MCF 10A (cell line): ENCODE results near the gene GNAI2. TPM values are rescaled to one million over a fixed set of nuclear protein-coding genes. Genes with fewer than 3 reads are reported as not detected.
A peak's percentile ranks its signal among the peaks of the same experiment; 100 is the strongest.
"Not testable (repeated sequence)": the region's sequence is repeated elsewhere in the genome, so short reads cannot be mapped to it uniquely, and the experiment has no call there.

Source experiments
- BruUV-seq: library from RNA; stranded (reverse); fragments of 400-500 nt; replicated peaks from 2 replicates; lab custom pipeline; 2021; lab: Mats Ljungman, UMichigan
- CTCF ChIA-PET: fragments of 300-600 bp; sonication (Branson Sonifier 250); formaldehyde crosslinking; extraction: SDS; loops from one replicate; lab custom pipeline; 2021; ENCODE audit warnings: antibody characterized with exemption, inconsistent platforms; lab: Yijun Ruan, JAX
- POLR2A ChIA-PET: fragments of 300-600, 350-650 bp; sonication (Branson Sonifier 250); formaldehyde crosslinking; extraction: SDS; loops from one replicate; lab custom pipeline; 2020; ENCODE audit warnings: antibody characterized with exemption, inconsistent platforms; lab: Yijun Ruan, JAX
- DNase-seq: peaks from one replicate; pipeline ENCODE4 v3.0.0-alpha.2; 2018; ENCODE audit not compliant: unreplicated experiment
- H3K27ac Mint-ChIP-seq: one replicate; pipeline ENCODE4 v1.8.0; 2022; ENCODE audit warnings: mild to moderate bottlenecking, low read depth, mixed read lengths; ENCODE audit not compliant: unreplicated experiment
- H3K27me3 Mint-ChIP-seq: one replicate; pipeline ENCODE4 v1.8.0; 2022; ENCODE audit warnings: mixed read lengths; ENCODE audit not compliant: insufficient read depth, unreplicated experiment
- H3K36me3 Mint-ChIP-seq: one replicate; pipeline ENCODE4 v1.8.0; 2022; ENCODE audit warnings: mild to moderate bottlenecking, moderate library complexity, mixed read lengths; ENCODE audit not compliant: insufficient read depth, unreplicated experiment
- H3K4me1 Mint-ChIP-seq: one replicate; pipeline ENCODE4 v1.8.0; 2022; ENCODE audit warnings: mixed read lengths; ENCODE audit not compliant: insufficient read depth, unreplicated experiment
- H3K4me3 Mint-ChIP-seq: one replicate; pipeline ENCODE4 v1.8.0; 2022; ENCODE audit warnings: mild to moderate bottlenecking, moderate library complexity, mixed read lengths; ENCODE audit not compliant: unreplicated experiment
- H3K9me3 Mint-ChIP-seq: one replicate; pipeline ENCODE4 v1.8.0; 2022; ENCODE audit warnings: mixed read lengths; ENCODE audit not compliant: unreplicated experiment
- intact Hi-C: fragments of 100-400 bp; cut with micrococcal nuclease; formaldehyde crosslinking; loops from 2 replicates; pipeline ENCODE4 v1.14.1; 2022
- total RNA-seq: library from RNA; stranded (reverse); gene quantifications from 2 replicates; pipeline ENCODE4 v1.2.3, GENCODE V29; 2022
- TF ChIP-seq, protein P1 (sequence below): fragments of 200-600 bp; IDR thresholded peaks from one replicate; pipeline ENCODE4 v1.8.0; 2022; ENCODE audit warnings: antibody characterized with exemption, mild to moderate bottlenecking; ENCODE audit not compliant: unreplicated experiment

GNAI2 gene
- total RNA-seq, 1 experiment from 2014 or later, result 123 TPM

DNA sequence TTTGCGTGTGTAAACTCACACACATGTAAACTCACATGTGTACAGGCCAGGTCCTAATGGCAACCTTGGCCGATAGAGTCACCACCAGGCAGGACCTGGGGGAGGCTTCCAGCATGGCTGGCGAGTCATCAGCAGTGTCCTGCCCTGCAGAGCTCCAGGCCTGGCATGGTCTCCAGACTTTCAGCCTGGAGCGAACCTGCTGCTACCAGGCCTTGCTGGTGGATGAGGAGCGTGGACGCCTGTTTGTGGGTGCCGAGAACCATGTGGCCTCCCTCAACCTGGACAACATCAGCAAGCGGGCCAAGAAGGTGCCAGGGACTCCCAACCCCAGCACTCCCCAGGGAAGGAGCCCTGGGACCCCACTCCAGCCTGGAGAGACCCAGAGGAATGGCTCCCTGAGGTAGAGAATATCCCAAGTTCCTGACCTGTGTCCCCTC, 34.0 kb downstream of the GNAI2 start:
- H3K4me3 Mint-ChIP-seq, result peak overlapping the region; percentile 25
- ChIA-PET POLR2A (interaction anchor here (0.5 to 3.9 kb wide), 10 partner anchors 10 to 1697 kb away, joined by 3 to 16 read pairs (median 4); partner anchors contain the start of gene TUSC2), CTCF (interaction anchor here (0.6 to 5.0 kb wide), 12 partner anchors 10 to 149 kb away, joined by 3 to 50 read pairs (median 6); no protein-coding TSS in a partner anchor)
- no peaks in the 10 kb centered on the region for H3K27me3 Mint-ChIP-seq
- peak overlapping the region; percentile 35 for H3K27ac Mint-ChIP-seq
- DNase-seq, result peak; percentile 62
- TF ChIP-seq, protein P1, sequence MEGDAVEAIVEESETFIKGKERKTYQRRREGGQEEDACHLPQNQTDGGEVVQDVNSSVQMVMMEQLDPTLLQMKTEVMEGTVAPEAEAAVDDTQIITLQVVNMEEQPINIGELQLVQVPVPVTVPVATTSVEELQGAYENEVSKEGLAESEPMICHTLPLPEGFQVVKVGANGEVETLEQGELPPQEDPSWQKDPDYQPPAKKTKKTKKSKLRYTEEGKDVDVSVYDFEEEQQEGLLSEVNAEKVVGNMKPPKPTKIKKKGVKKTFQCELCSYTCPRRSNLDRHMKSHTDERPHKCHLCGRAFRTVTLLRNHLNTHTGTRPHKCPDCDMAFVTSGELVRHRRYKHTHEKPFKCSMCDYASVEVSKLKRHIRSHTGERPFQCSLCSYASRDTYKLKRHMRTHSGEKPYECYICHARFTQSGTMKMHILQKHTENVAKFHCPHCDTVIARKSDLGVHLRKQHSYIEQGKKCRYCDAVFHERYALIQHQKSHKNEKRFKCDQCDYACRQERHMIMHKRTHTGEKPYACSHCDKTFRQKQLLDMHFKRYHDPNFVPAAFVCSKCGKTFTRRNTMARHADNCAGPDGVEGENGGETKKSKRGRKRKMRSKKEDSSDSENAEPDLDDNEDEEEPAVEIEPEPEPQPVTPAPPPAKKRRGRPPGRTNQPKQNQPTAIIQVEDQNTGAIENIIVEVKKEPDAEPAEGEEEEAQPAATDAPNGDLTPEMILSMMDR, result no peak
- peaks cover 5% of the 10 kb centered on the region for H3K36me3 Mint-ChIP-seq
- intact Hi-C loops, result loop anchor here (5.0 kb wide), 1 partner anchor 148 kb away; no protein-coding TSS in a partner anchor
- BruUV-seq, result no TSS peak
- peaks cover 48% of the 10 kb centered on the region for H3K4me1 Mint-ChIP-seq
- H3K9me3 Mint-ChIP-seq, result no peaks in the 10 kb centered on the region

DNA sequence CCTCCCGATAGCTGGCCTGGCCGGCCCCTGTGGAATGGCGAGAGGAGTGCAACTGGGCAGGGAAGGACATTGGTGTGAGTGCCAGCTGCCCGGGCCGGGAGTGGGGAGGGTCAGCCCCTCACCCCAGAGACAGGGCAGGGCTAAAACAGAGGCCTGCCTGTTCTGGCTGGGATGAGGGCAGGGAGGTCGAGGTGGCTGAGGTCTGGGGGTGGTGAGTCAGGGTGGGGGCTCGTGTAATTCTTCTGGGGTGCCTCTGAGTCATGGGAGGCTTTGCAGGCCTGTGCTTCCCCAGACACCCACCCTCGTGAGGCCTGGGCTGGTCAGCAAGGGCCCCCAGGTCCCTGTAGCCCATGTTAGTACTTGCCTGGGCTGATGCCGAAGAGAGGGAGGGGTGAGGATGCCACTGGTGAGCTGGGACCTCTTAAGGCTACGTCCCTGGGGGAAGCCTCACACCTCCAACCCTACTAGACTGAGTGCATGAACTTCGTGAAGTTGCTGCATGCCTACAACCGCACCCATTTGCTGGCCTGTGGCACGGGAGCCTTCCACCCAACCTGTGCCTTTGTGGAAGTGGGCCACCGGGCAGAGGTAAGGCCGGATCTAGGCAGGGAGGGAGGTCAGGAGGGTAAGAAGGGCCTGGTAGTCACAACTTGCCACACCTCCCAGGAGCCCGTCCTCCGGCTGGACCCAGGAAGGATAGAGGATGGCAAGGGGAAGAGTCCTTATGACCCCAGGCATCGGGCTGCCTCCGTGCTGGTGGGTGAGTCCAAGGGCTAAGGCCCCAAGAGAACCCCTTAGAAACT, 34.6 kb downstream of the GNAI2 start:
- H3K4me3 Mint-ChIP-seq, result peak overlapping the region; percentile 25
- H3K27ac Mint-ChIP-seq, result peak overlapping the region; percentile 35
- BruUV-seq, result no TSS peak

DNA sequence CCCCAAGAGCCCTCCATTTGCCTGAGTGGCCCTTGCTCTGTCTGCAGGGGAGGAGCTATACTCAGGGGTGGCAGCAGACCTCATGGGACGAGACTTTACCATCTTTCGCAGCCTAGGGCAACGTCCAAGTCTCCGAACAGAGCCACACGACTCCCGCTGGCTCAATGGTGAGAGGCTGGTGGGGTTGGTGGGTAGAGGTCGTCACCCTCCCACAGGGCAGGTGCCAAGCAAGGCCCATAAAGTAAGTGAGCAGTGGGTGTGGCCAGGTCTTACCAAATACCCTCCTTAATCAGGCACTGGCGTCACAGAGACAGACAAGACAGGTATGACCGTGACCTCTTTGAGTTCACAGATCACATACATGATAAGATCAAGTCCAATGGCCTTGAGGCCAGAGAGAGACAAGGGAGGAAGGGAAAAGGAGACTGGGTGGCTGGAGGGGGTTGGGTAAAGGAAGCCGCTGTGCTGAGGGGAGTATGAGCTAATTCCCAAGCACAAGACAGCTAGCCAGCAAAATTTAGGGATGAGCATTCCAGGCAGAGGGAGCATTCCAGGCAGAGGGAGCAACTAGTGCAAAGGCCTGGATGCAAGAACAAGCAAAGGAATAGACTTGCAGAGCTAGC, 35.4 kb downstream of the GNAI2 start:
- Mint-ChIP-seq H3K9me3 (no peaks in the 10 kb centered on the region), H3K27ac (no peak overlapping the region), H3K4me1 (peaks cover 48% of the 10 kb centered on the region), H3K4me3 (no peak overlapping the region), H3K36me3 (peaks cover 13% of the 10 kb centered on the region), H3K27me3 (no peaks in the 10 kb centered on the region)
- POLR2A ChIA-PET, result interaction anchor here (0.6 to 3.9 kb wide), 7 partner anchors 11 to 345 kb away, joined by 3 to 16 read pairs (median 3); partner anchors contain the start of gene GNAI2
- CTCF ChIA-PET, result interaction anchor here (0.6 to 5.0 kb wide), 16 partner anchors 11 to 149 kb away, joined by 3 to 50 read pairs (median 6); partner anchors contain the start of gene GNAT1
- DNase-seq, result no peak
- TF ChIP-seq, protein P1, result no peak
- BruUV-seq, result no TSS peak
- intact Hi-C loops, result loop anchor here (5.0 kb wide), 1 partner anchor 149 kb away; no protein-coding TSS in a partner anchor

More for the DNA sequence above, 34.6 kb downstream of the GNAI2 start:
- ChIA-PET POLR2A (interaction anchor here (0.5 to 3.9 kb wide), 10 partner anchors 11 to 346 kb away, joined by 3 to 16 read pairs (median 3); partner anchors contain the start of gene GNAI2), CTCF (interaction anchor here (0.6 to 5.0 kb wide), 12 partner anchors 10 to 148 kb away, joined by 3 to 50 read pairs (median 6); no protein-coding TSS in a partner anchor)
- Mint-ChIP-seq H3K27me3 (no peaks in the 10 kb centered on the region), H3K36me3 (peaks cover 6% of the 10 kb centered on the region), H3K9me3 (no peaks in the 10 kb centered on the region), H3K4me1 (peaks cover 48% of the 10 kb centered on the region)
- TF ChIP-seq, protein P1, result no peak
- no peak for DNase-seq
- intact Hi-C loops, result loop anchor here (5.0 kb wide), 1 partner anchor 148 kb away; no protein-coding TSS in a partner anchor

DNA sequence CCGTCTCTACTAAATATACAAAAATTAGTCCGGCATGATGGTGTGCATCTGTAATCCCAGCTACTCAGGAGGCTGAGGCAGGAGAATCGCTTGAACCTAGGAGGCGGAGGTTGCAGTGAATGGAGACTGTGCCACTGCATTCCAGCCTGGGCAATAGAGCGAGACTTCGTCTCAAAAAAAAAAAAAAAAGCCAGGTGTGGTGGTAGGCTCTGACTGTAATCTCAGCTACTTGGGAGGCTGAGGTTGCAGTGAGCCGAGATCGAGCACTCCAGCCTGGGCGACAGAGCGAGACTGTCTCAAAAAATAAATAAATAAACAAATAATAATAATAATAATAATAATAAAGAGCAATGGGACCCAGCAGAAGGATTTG, 36.5 kb downstream of the GNAI2 start:
- not testable (repeated sequence) for H3K27me3 Mint-ChIP-seq, H3K9me3 Mint-ChIP-seq, H3K4me3 Mint-ChIP-seq, H3K27ac Mint-ChIP-seq, BruUV-seq, DNase-seq
- ChIA-PET CTCF (interaction anchor here (0.6 to 5.0 kb wide), 18 partner anchors 12 to 1224 kb away, joined by 3 to 50 read pairs (median 6); partner anchors contain the start of gene GNAT1), POLR2A (interaction anchor here (1.9 to 3.9 kb wide), 2 partner anchors 12 to 37 kb away, joined by 5 to 16 read pairs; partner anchors contain the start of gene GNAI2)
- peaks cover 48% of the 10 kb centered on the region for H3K4me1 Mint-ChIP-seq
- peaks cover 13% of the 10 kb centered on the region for H3K36me3 Mint-ChIP-seq
- intact Hi-C loops, result loop anchor here (5.0 kb wide), 1 partner anchor 150 kb away; no protein-coding TSS in a partner anchor
